ENCODE data around the gene ETFRF1.

ETFRF1 gene

GRCh38 chr12:25202137-25202536 is 7.1 kb downstream of the ETFRF1 start:
- Histone ChIP-seq H2AFZ (ENCODE audit: low read length) (no peak overlapping the region), H4K20me1 (ENCODE audit: insufficient read depth, low read length) (no peaks in the 10 kb centered on the region), H3K9ac (ENCODE audit: low read length) (no peak overlapping the region), H3K27me3 (replicated peaks; ENCODE audit: insufficient read depth, low read length) (no peaks in the 10 kb centered on the region), H3K36me3 (replicated peaks; ENCODE audit: insufficient read depth, low read length) (no peaks in the 10 kb centered on the region; the same call in 1 of the 2 replicates), H3K9me3 (replicated peaks; ENCODE audit: insufficient read depth, low read length) (no peaks in the 10 kb centered on the region), H3K27ac (ENCODE audit: low read length) (no peak overlapping the region), H3K4me1 (ENCODE audit: low read length) (no peaks in the 10 kb centered on the region), H3K9me2 (replicated peaks; ENCODE audit: insufficient read depth, low read length) (no peaks in the 10 kb centered on the region), H3K4me2 (ENCODE audit: low read depth, low read length) (no peak overlapping the region), H3K4me3 (ENCODE audit: low read length) (no peak overlapping the region), H3F3A (ENCODE audit: insufficient read depth, low read length) (no peaks in the 10 kb centered on the region; the same call in 1 of the 2 replicates), H3K79me2 (ENCODE audit: low read length) (no peaks in the 10 kb centered on the region)
- no peak for DNase-seq
- TF ChIP-seq, protein P1, sequence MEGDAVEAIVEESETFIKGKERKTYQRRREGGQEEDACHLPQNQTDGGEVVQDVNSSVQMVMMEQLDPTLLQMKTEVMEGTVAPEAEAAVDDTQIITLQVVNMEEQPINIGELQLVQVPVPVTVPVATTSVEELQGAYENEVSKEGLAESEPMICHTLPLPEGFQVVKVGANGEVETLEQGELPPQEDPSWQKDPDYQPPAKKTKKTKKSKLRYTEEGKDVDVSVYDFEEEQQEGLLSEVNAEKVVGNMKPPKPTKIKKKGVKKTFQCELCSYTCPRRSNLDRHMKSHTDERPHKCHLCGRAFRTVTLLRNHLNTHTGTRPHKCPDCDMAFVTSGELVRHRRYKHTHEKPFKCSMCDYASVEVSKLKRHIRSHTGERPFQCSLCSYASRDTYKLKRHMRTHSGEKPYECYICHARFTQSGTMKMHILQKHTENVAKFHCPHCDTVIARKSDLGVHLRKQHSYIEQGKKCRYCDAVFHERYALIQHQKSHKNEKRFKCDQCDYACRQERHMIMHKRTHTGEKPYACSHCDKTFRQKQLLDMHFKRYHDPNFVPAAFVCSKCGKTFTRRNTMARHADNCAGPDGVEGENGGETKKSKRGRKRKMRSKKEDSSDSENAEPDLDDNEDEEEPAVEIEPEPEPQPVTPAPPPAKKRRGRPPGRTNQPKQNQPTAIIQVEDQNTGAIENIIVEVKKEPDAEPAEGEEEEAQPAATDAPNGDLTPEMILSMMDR (IDR thresholded peaks at IDR 0.05; ENCODE audit: low read length): no peak
- TF ChIP-seq EZH2phosphoT487 (IDR thresholded peaks at IDR 0.05; ENCODE audit: low read length) (no peak), EZH2 (optimal IDR thresholded peaks at IDR 0.05; ENCODE audit: low read depth, low read length) (no peak)

DNA sequence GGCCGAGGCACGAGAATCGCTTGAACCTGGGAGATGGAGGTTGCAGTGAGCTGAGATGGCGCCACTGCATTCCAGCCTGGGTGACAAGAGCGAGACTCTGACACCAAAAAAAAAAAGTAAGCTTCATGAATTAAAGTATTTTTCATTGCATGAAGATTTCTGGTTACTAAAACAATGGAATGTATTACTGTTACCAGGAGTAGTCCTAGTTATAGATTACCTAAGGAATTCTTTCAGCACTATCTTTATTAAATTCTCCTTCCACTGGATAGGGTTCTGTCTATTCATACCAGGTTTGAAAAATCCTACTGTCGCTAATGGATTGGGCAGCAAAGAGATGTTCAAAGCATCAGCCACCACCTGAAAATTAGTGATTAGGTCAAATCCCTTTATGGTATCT is 12.4 kb downstream of the ETFRF1 start:
- TF ChIP-seq, protein P1 (IDR thresholded peaks at IDR 0.05; ENCODE audit: low read length): no peak
- no peak for TF ChIP-seq EZH2 (optimal IDR thresholded peaks at IDR 0.05; ENCODE audit: low read depth, low read length)
- TF ChIP-seq EZH2phosphoT487 (IDR thresholded peaks at IDR 0.05; ENCODE audit: low read length): no peak
- no peak for DNase-seq
- H3K4me2 ChIP-seq (ENCODE audit: low read depth, low read length): no peak overlapping the region
- H3K4me3 ChIP-seq (ENCODE audit: low read length): no peak overlapping the region
- H3K9me3 ChIP-seq (replicated peaks; ENCODE audit: insufficient read depth, low read length): no peaks in the 10 kb centered on the region
- H2AFZ ChIP-seq (ENCODE audit: low read length): no peak overlapping the region
- peaks cover 5% of the 10 kb centered on the region; the same call in 1 of the 2 replicates for H3K36me3 ChIP-seq (replicated peaks; ENCODE audit: insufficient read depth, low read length)
- H3K27me3 ChIP-seq (replicated peaks; ENCODE audit: insufficient read depth, low read length): no peaks in the 10 kb centered on the region
- no peaks in the 10 kb centered on the region for H3K4me1 ChIP-seq (ENCODE audit: low read length)
- H3K9me2 ChIP-seq (replicated peaks; ENCODE audit: insufficient read depth, low read length): no peaks in the 10 kb centered on the region
- H3F3A ChIP-seq (ENCODE audit: insufficient read depth, low read length): no peaks in the 10 kb centered on the region
- no peak overlapping the region for H3K9ac ChIP-seq (ENCODE audit: low read length)
- no peak overlapping the region for H3K27ac ChIP-seq (ENCODE audit: low read length)
- no peaks in the 10 kb centered on the region for H3K79me2 ChIP-seq (ENCODE audit: low read length)
- H4K20me1 ChIP-seq (ENCODE audit: insufficient read depth, low read length): no peaks in the 10 kb centered on the region; the same call in 1 of the 2 replicates

- H3K36me3 ChIP-seq (replicated peaks; ENCODE audit: insufficient read depth, low read length): peaks cover 5% of the 10 kb centered on the region; the same call in 1 of the 2 replicates
Observed at GRCh38 chr12:25207846-25208245, 12.8 kb downstream of the ETFRF1 start.

More at GRCh38 chr12:25207846-25208245, 12.8 kb downstream of the ETFRF1 start:
- Histone ChIP-seq H3K4me3 (ENCODE audit: low read length) (no peak overlapping the region), H4K20me1 (ENCODE audit: insufficient read depth, low read length) (no peaks in the 10 kb centered on the region; the same call in 1 of the 2 replicates), H3K9me3 (replicated peaks; ENCODE audit: insufficient read depth, low read length) (no peaks in the 10 kb centered on the region), H3K4me2 (ENCODE audit: low read depth, low read length) (no peak overlapping the region), H2AFZ (ENCODE audit: low read length) (no peak overlapping the region), H3K27me3 (replicated peaks; ENCODE audit: insufficient read depth, low read length) (no peaks in the 10 kb centered on the region), H3K9me2 (replicated peaks; ENCODE audit: insufficient read depth, low read length) (no peaks in the 10 kb centered on the region), H3K4me1 (ENCODE audit: low read length) (no peaks in the 10 kb centered on the region), H3F3A (ENCODE audit: insufficient read depth, low read length) (no peaks in the 10 kb centered on the region), H3K27ac (ENCODE audit: low read length) (no peak overlapping the region), H3K9ac (ENCODE audit: low read length) (no peak overlapping the region), H3K79me2 (ENCODE audit: low read length) (no peaks in the 10 kb centered on the region)
- TF ChIP-seq EZH2phosphoT487 (IDR thresholded peaks at IDR 0.05; ENCODE audit: low read length): no peak
- TF ChIP-seq, protein P1 (IDR thresholded peaks at IDR 0.05; ENCODE audit: low read length): no peak
- TF ChIP-seq EZH2 (optimal IDR thresholded peaks at IDR 0.05; ENCODE audit: low read depth, low read length): no peak
- DNase-seq: no peak
